Activated CD8-positive, alpha-beta memory T cell treated with anti-CD3 and anti-CD28 coated beads, Interleukin-2, amount 50 U/mL, for 48 hours (primary cell): ENCODE measurements around the gene KIAA0319L.
"Not testable (repeated sequence)": the region's sequence is repeated elsewhere in the genome, so short reads cannot be mapped to it uniquely, and the experiment has no call there.

Experiments used
- DNase-seq: peaks from one replicate; pipeline ENCODE4 v3.0.0-alpha.2; 2020

KIAA0319L gene

GRCh38 chr1:35557118-35557610 is at the start of gene KIAA0319L:
Gene KIAA0319L (minus strand): TSS chr1:35557403. CDS start chr1:35554491, 2,912 bp downstream.
- DNase-seq = no peak

GRCh38 chr1:35605867-35606182 is 48.6 kb upstream of the KIAA0319L start:
- no peak for DNase-seq

GRCh38 chr1:35605071-35605866 is 48.1 kb upstream of the KIAA0319L start:
- DNase-seq = no peak

- DNase-seq = no peak
Measured at GRCh38 chr1:35603941-35604340, 46.7 kb upstream of the KIAA0319L start.

- DNase-seq = no peak
Measured at GRCh38 chr1:35603468-35603867, 46.3 kb upstream of the KIAA0319L start.

GRCh38 chr1:35600593-35600992 is 43.4 kb upstream of the KIAA0319L start:
- no peak for DNase-seq

- DNase-seq = no peak
Measured at GRCh38 chr1:35599411-35599810, 42.2 kb upstream of the KIAA0319L start.

GRCh38 chr1:35598895-35599294 is 41.7 kb upstream of the KIAA0319L start:
- no peak for DNase-seq

GRCh38 chr1:35597870-35598269 is 40.7 kb upstream of the KIAA0319L start:
- no peak for DNase-seq

- no peak for DNase-seq
Measured at GRCh38 chr1:35595684-35596083, 38.5 kb upstream of the KIAA0319L start.

GRCh38 chr1:35594005-35594760 is 37.0 kb upstream of the KIAA0319L start:
- DNase-seq = peak; percentile 41

GRCh38 chr1:35592991-35593769 is 36.0 kb upstream of the KIAA0319L start:
- peak; percentile 50 for DNase-seq

GRCh38 chr1:35591211-35591610 is 34.0 kb upstream of the KIAA0319L start:
- peak; percentile 23 for DNase-seq

- DNase-seq = peak; percentile 43
Measured at GRCh38 chr1:35590476-35591040, 33.4 kb upstream of the KIAA0319L start.

- peak; percentile 40 for DNase-seq
Measured at GRCh38 chr1:35589516-35590427, 32.6 kb upstream of the KIAA0319L start.

GRCh38 chr1:35588197-35588910 is 31.2 kb upstream of the KIAA0319L start:
- peak; percentile 39 for DNase-seq

GRCh38 chr1:35587736-35588135 is 30.5 kb upstream of the KIAA0319L start:
- DNase-seq = peak; percentile 28

GRCh38 chr1:35586808-35587207 is 29.6 kb upstream of the KIAA0319L start:
- DNase-seq = no peak

GRCh38 chr1:35585805-35586204 is 28.6 kb upstream of the KIAA0319L start:
- DNase-seq = not testable (repeated sequence)

- no peak for DNase-seq
Measured at GRCh38 chr1:35585281-35585680, 28.1 kb upstream of the KIAA0319L start.

- DNase-seq = not testable (repeated sequence)
Measured at GRCh38 chr1:35581621-35582020, 24.4 kb upstream of the KIAA0319L start.
